HUDEP-2 (cell line): ENCODE results near the gene STX16.
A peak's percentile ranks its signal among the peaks of the same experiment; 100 is the strongest.

Experiments
- DNase-seq, 76 experiments: peaks; one replicate each; lab custom pipeline; 2025; ENCODE audit not compliant: unreplicated experiment in 76 of 76; lab: John Stamatoyannopoulos, UW

STX16 gene

DNA sequence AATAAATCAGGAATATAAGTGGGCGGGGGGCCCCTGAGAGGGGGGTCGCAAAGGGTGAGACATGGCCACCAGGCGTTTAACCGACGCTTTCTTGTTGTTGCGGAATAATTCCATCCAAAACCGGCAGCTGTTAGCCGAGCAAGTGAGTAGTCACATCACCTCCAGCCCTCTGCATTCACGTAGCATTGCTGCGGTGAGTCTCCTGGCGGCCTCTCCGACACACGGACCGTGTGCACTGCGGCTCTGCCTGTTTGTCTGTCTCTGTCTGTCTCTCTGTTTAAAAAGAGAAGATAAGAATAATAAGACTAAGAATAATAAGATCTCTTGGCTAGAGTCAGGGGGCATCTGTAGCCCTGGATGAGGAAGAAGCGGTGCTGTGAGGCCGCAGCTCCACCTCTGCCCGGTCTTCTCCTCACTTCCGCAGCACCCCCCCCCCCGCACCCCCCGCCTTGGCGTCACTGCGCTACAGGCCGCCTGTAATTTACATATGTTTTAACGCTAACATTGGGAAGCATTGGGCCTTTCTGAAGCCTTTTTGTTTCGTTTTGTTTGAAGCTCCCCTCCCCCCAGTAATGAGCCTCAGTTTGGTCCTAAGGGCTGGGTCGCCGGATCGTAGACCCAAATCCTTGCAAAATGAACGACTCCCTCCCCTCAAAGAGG lies 993 bp downstream of the STX16 start:
- DNase-seq: peak in 67 of 76 experiments; percentile 8 to 78 (median 55)

DNA sequence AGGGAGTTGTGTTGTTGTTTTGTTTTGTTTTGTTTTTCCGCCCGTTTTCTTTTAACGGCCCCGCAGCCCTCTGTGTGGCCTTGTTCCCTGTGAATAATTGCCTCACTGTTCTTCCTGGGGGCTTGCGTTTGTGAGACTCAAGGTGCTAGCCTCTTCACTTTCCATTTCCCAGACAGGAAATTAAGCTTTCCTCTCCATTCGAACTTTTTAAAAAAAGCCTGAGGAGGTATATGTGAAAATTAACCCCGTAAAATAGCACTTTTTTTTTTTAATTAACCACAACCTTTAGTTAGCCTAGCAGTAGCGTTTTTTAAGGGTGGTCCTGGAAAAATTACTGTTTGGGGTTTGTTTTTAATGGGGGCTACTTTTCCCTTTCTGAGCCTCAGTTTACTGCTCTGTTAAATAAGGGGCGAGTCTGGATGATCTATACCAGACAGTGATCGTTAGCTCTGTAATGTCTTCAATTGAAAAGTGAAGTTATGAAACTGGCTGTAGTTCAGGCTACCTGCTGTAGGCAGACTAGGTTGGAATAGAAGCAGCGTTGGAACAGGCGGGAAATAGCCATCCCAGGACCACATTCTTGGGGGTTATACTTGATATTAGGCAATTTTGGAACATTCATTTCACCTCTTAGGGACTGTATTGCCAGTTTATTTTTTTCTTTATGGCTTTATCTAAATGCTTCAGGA lies 1.7 kb downstream of the STX16 start:
- no peak for DNase-seq

DNA sequence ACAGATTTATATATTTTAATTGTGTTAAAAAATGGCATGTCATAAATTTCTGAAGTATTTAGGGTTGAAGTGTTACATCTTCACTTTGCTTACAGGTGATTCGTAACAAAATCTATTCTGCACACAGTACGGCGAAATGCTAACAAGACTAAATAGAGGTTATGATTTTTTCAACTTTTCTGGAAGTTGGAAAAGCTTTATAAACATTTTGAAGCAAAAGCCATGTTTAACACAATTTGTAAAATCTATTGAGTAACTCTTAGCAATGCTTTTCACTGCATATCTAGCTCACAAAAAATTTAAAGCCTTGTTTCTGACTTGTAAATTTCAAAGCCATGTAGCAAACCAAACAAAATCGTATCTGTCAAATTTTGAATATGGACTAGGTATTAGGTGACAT lies 3.3 kb downstream of the STX16 start:
- DNase-seq: no peak

DNA sequence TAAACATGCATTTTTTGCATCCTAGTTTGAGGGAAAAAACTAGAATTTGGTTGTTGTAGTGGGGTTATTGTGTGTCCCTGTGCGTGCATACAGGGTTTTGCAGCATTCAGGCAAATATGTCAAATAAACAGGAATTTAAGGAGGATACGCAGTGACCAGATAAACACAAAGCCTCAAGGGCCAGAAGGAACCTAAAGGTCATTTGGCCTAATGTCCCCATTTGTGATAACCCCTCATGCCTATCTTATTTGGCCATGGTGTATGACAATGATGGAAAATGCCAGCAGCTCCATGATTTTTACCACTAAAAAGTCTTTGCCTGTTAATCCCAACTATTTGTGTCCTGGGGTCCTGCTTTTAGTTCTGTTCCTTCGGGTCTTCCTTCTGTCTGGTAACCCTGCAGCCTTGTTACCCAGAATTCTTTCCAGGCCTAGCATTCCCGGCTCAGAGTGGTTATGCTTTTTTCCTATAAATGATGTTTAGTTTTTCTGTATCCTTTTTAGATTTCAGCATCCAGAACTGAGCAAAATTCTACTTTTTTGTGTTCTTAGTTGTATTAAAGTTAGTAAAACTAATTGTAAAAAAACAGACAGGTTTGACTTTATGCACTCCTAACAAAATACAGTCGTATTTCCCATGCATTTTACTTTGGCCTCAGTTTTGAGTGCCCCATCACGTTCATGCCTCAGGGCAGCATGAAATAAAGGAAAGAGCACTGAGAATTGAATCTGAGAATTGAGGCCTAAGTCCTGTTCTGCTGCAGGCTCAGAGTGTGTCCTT lies 4.4 kb downstream of the STX16 start:
- no peak for DNase-seq

DNA sequence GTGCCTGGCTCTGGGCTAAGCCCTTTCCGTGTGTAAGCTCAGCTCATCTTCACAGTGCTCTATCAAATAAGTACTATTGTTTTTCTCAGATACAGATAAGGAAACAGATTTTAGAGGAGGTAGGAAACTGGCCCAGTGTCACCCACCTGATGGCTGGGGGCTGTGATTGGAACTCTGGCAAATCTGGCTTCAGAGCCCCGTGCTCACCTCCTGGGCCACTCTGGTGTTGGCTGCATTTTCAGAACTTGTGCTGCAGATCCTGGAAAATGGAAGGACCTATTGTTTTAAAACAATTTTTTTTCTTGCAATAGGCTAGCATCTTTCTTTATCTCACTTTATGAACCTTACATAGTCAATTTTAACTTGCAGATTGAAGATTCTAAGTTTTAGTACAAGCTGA lies 5.7 kb downstream of the STX16 start:
- DNase-seq: no peak

DNA sequence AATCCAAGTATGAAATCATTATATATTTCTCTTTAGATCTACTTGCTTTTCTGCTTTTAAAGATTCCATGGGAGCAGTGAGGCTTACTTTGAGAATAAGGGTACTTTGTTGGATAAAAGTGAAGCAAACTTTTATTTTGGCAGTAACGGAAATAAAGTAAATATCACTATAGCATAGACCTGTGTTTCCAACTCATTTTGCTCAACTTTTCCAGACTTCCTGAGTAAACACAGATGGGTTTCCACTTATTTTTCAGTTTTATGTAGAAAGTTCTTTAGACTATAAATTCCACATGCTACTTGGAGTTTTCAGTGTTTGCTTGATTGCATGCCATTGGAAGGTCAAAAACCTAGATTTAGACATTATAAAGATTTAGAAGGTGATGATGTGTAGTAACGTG lies 6.2 kb downstream of the STX16 start:
- DNase-seq: no peak

DNA sequence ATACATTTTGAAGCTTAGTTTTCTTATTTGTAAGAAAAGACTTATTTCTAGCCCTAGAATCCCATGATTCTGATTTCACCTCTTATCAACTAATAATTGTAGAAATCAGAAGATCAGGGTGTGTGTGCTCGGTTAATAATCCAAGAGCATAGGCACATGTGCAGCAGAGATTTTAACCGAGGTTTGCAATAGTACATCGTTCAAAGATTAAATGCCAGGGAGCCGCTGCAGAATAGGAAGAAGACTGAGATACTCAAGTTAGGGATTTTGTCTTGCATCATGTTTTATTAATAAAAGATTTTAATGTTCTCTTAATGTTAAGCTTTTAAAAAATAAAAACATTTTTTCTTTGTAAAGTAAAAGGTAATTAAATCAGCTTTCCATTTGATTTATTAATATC lies 6.9 kb downstream of the STX16 start:
- no peak for DNase-seq

DNA sequence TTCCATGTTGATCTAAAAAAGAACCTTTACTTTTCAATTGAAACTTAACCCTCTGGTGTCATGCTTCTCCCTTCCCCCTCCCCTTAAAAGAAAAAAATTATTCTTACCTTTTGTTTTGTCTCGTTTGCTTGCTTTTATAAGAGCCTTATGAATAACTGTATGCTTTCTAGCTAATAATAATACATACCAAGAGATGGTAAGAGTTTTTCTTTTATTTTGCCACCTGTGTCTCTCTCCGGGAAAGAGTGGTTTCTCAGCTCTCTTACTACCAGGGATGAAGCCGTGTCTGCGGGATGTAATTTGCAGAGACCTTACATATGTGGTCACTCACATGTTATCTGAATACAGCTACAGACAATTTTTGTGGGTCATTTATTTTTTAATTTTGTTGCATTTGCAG lies 7.7 kb downstream of the STX16 start:
- no peak for DNase-seq

DNA sequence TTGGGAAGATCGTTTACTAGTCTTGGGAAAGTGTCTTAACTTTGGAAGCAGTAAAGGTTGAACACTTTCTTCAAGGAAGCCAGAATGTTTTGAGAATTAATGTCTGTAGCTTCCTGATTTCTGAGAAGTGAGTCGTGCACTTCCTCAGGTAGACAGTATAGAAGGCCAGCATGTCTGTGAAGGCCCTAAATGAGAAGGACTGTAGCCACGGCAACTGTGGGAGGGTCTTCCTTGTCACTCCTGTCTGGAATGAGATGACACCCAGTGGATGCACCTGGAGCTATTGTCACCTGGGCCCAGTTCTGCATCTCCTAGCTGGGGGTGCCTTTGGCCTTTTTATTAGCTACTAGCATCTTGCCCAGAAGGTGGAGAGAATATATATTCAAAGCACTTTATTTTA lies 8.8 kb downstream of the STX16 start:
- no peak for DNase-seq

DNA sequence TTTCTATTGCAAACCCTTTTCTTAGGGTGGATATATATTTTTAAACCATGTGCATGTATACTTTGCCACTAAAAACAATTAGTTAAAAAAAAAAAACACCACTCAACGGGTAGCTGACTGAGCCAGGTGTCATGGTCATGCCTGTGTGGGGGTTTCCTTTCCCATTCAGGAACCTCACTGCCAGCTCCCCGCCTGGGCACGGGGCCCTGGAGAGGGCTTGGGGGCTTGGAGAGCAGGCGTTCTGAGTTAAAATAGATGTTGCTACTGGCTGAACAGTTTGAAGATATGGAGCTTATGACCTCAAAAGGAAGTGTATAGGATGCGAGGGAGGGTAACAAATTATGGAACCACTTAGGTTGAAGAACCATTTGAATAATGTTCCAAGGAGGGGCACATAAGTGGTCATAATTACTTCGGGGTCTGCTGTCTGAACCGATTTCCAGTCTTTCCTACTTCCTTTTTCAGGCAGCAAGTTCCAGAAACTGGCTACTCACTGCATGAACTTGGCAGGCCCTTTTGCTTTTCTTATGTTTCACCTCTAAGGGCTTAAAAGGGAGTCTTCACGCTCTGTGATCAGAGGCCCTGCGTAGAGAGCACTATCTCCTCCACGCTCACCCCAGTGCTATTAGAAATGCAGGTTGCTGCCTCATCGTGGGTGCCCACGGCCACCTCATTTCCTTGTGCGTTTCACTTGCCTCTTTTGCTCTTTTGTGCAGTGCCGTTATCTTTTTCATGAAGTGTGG lies 9.9 kb downstream of the STX16 start:
- no peak for DNase-seq

DNA sequence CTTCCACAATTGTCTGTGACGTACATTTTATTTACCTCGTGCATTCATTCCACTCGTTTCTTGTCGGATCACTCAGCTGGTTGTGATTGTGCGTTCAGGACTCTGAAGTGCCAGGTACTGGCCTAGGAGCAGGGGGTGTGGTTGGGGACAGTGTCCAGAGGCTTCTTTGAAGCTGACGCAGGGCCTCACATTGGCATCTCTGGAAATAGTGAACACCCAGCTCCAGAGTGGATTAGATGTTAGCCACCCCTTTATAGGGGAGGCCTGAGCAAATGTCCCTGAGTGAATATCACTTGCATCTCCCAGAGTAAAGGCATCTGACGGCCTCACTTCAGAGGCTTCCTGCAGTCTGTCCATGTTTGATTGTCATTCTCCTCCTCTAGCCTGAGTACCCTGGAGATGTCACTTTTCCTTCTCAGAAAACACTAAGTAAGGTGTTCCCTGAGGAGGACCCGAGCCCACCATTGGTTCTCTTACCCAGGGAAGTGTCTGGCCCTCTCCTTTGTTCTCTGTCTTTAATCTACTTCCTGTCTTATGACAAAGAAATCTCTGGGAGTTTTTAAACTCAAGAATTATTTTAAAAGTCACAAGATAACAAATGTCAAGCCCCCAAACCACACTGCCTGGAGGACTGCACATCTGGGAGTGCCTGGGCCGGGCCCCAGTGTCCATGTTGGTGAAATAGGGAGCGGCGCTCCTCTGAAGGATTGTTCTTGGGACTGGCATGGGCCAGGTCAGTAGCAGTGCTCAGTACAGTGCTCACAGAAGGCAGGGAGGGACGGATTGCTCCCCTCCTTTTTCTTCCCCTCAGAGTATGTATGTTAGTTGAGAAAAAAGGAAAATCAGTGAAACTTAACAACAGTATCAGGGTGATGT lies 10.8 kb downstream of the STX16 start:
- no peak for DNase-seq

DNA sequence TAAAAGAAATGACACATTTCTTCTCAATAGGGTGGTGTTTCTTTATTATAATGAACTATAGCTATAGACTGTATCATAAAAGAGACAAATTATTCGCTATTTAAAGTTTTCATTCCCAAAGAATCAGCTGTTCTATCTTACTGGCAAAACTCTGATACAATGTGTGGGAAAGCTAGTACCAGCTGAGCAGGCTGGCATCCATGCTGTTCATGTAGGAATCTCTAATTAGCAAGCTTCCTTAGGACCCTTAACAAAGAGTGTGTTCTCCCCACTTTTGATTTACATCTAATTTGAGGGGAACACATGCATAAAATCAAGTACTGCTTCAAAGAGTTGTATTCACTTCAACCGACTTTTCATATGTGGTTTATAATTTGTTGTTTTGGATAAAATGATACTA lies 13.2 kb downstream of the STX16 start:
- DNase-seq: no peak

DNA sequence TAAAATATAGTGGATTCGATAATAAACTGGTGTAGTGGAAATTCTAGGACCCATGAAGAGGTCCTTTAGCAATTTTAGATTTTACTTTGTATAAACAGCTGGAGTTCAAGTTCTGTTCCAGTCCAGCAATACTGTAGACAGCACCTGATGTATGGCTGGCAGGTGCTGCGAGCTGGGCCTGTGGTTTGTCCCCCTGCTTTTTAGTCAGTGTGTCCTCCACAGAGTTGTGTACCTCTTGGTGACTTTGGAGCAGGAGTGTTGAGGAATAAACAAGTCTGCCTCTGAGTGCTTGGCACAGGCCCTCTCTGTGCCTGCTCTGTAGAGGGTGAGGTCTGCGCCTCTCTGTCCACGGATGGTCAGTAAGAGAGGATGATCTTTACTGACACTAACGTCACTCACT lies 13.8 kb downstream of the STX16 start:
- no peak for DNase-seq

DNA sequence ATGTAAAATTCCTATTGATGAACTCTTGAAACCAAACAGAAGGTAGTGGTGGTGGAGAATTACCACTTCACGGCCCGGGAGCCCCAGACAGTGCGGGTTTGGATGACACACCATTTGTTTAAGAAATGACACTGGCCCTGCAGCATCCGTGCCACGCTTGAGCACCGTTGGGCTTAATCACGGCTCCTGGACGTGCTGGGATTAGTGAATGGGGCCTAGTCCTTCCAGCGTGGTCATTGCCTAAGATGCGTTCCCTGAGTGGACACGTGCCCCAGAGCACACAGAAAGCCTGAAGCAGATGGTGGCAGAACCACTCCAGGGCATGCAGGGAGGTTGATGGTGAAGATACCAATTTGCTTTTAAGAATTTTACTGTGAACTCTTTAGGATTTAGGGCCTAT lies 14.5 kb downstream of the STX16 start:
- DNase-seq: no peak

DNA sequence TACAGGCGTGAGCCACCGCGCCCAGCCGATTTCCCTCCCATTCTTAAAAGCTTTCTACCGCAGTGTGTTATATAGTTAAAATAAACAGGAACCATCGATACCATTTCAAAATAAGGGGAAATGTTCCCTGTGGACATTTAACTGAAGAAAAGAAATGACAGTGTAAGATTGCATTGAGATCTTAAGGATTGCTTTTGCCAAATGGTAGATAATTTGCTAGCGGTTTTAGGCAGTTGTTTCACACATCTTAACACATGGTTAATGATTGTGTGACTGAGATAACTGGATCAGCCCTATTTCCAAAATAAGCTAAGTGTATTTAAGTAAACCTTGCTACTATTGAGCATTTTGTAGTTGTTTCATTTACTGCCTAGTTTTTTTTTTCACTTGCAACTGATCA lies 15.6 kb downstream of the STX16 start:
- no peak for DNase-seq

DNA sequence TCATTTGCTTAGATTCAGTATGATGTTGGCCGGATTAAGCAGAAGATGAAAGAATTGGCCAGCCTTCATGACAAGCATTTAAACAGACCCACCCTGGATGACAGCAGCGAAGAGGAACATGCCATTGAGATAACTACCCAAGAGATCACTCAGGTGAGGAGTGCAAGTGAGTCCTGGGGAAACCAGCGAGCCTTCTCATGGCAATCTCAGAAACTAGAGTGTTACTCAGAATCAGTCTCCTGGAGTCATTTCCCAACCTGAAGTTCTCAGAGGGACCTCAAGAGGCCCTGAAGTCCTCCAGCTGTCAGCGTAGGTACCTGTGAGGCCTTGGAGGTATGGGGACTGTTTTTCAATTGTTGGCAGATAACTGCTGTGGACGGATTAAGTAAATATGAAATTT lies 16.9 kb downstream of the STX16 start:
- DNase-seq: no peak

DNA sequence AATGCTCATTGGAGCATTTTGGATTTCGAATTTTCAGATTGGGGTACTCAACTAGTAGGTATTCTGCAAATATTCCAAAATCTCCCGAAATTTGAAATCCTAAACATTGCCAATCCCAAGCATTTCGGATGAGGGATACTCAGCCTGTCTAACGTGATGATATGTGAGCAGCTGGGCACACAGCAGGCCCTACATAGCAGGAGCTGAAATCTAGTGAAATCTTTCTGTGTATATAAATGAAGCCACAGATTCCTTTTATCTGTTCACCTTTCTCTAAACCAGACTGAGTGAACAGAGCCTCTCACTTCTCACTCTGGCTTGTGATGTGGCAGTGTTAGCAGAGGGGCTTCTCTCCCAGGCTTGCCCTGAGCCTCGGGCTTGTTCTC lies 17.8 kb downstream of the STX16 start:
- DNase-seq: no peak

DNA sequence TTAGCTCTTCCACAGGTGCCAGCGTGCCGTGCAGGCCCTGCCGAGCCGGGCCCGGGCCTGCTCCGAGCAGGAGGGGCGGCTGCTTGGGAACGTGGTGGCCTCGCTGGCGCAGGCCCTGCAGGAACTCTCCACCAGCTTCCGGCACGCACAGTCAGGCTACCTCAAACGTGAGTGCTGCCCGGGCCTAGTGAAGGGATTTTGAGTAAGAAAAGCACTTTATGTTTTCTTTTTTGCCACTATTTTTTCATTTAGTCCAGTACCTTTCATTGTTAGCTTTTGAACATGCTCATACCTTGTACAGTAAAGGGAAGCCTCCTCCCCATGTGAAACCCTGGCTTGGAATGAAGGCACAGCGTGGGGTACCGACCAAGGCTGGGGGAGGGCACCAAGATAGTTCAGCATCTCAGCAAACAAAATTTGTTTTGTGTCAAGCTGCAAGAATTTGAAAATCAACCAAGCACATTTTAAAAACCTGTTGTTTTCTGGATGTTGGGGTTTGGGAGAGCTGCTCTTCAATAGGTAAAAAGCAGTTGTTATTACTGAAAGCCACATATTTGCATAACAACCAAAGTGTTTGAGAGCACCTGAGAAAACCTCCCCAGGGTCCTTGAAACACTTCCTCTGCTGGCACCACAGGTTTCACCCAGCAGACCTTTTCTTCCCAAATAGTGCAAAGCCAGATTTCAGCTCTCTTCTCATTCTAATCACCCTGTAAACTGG lies 18.4 kb downstream of the STX16 start:
- no peak for DNase-seq

DNA sequence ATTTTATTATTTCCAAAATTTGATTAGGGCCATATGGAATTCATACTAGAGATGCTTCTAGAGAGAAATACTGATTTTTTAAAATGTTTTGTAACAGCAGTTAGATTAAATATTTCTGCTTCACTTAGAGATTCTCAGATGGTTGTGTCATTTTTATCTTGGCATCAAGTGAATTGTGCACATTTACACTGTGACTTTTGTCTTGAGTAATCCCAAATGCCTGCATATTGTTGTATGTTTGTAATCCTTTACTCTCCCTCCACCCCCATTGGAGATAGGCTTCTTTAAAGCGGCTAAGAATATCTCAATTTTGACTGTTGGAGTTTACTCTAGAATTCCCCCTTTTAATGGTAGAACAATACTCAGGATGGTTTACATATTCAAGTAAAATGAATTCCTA lies 19.0 kb downstream of the STX16 start:
- DNase-seq: no peak

DNA sequence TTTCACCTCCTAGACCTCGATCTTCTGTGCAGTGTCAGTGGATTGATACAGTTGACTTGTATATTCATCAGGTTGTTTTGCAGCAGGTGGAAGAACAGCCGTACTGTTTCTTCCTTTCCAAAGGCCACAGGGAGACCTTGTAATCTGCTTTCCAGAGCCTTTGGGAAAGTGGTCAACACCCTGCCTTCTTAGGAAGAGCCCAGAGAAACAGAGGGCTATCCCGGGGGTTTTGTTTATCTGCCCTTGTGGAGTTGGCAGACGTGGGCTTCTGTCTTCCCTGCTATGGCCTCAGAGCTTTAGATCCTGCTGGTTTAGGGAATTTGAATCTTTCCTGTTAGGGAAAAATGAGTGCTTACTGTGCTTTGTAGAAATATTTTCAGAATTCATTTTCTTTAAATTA lies 19.6 kb downstream of the STX16 start:
- no peak for DNase-seq
